DMS 273 (cell line): ENCODE data around the gene UGT2B17.
"Not testable (repeated sequence)": the region's sequence is repeated elsewhere in the genome, so short reads cannot be mapped to it uniquely, and the experiment has no call there.

Experiments
- DNase-seq: peaks from one replicate; lab custom pipeline; 2025; ENCODE audit not compliant: unreplicated experiment; lab: John Stamatoyannopoulos, UW

The UGT2B17 gene

DNA sequence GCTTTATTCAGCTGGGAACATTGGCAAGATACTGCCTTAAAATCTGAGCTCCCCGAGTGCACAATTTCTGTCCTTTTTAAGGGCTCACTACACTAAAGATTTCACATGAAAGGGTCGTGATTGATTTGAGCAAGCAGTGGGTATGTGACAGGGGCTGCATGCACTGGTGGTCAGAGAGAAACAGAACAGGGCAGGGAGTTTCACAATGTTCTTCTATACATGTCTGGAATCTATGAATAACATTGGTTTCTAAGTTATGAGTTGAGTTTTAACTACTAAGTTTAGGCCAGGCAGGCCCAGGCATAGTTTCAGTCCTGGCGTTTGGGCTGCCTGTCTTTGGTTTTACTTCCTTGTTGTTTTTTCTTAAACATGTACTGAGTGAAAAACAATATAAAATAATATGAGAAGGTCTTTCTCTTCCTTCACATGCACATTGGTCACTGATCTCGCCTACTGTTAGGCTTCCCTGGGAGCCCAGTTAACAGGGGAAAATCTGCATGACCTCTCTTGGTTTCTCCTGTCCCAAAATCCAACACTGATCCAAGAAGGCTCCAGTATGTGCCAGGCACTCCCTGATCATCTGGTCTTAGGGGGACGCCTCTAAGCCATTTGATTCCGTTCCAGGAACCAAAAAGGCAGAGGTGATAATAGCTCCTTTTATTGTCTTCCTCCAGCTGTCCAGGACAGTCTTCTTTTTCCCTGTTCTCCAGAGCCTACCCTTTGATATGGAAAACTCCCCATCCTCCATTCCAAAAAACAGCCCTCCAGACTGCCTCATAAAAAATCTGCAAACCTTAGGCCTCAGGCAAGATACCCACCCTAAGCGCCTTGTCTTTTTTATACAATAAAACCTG, at the start of gene UGT2B17:
Gene UGT2B17 (minus strand): TSS at position 51 of the 854 bp plus-strand sequence. CDS start 7,838 bp downstream, outside the sequence.
- no peak for DNase-seq

DNA sequence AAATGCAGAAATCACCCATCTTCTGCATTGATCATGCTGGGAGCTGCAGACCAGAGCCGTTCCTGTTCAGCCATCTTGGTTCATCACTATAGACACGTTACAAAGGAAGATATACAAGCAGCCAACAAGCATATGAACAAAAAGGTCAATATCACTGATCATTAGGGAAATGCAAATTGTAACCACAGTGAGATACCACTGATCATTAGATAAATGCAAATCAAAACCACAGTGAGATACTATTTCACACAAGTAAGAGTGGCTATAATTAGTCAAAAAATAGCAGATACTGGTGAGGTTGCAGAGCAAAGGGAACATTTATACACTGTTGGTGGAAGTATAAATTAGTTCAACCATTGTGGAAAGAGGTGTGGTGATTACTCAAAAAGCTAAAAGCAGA, 46.6 kb upstream of the UGT2B17 start:
- DNase-seq = not testable (repeated sequence)

DNA sequence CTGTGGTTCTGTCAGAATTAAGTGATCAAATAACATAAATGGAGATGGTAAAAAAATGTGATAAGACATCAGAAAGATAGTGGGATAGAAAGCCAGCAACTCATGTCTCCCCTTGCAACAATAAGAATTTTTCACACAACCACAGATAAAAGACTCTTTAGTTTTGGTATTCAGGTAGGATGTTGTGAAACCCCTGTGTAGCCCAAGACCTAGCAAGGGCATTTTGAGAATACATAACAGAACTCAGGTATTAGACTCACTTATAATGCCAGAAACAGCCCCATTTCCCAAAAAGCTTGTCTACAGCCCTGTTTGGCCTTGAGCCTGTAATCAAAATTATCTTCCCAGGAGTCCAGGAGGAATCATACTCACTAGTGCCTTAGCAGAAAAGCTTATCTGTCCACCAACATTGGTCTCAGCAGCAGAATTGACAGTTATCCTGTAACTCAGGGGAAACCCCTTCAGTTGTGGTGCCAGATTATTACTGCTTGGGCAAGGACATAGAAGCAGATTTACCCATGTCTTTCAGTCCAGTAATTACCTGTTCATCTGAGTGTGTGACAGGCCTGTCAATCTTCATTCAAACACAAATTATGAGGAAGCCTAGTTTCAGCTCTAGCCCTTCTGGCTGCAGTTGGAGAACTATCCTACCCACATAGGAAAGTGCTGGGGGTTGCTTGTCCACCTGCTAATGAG, 41.0 kb upstream of the UGT2B17 start:
- DNase-seq = no peak

DNA sequence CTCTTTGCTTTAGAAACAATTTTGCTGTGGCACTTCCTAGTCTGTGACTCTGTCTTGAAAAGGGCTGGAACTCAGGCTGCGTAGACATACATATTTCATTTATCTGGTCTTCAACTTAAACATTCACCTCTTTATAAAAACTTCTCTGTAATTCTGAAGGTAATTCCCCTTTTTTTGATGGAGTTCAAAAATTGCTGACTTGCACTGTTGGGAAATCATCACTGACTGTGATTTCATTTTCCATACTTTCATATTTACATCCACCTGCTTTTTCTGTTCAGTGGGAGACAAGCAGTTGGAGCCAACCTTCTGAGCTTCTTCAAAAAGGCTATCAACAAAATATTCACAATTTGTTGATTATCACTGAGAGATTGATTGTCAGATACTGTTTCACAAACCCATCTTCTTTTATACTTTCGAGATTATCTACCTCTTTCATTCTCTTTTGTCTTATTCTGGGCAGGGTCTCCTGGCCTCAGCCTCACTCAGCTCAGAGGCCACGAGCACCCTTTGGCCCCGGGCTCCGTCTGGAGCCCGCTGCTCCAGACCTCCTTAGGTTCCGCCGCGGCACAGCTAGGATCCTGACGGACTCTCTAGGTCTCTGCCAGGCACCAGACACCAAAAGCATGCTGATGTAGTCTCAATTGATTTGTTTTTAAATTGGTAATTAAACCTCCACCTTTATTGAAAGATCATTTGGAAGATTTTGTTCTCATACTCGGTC, 39.7 kb upstream of the UGT2B17 start:
- no peak for DNase-seq

DNA sequence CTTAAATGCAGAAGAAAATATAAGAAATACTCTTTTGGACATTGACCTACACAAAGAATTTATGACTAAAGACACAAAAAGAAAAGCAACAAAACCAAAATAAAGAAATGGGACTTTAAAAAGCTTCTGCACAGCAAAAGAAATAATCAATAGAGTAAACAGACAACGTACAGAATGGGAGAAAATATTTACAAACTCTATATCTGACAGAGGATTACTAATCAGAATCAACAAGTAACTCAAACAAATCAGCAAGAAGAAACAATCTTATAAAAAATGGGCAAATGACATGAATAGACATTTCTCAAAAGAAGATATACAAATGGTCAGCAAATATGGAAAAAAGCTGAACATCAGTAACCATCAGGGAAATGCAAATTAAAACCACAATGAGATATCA, 37.6 kb upstream of the UGT2B17 start:
- DNase-seq = no peak

DNA sequence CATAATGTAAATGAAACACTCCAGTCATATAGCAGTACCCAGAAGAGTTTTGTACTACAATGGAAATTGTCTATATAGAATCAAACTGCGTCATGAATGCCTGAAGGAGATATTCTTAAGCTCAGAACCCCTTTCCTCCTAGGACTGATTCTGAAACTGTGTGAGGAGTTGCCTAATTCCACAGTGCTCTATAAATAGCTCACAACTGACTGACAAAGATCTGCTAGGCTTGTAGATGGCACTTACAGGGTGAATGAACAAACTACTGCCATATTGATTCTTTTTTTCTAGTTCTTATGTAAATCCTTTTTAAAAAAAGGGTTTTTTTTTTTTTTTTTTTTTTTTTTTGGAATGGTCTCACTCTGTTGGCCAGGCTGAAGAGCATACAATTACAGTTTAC, 30.1 kb upstream of the UGT2B17 start:
- DNase-seq = no peak

DNA sequence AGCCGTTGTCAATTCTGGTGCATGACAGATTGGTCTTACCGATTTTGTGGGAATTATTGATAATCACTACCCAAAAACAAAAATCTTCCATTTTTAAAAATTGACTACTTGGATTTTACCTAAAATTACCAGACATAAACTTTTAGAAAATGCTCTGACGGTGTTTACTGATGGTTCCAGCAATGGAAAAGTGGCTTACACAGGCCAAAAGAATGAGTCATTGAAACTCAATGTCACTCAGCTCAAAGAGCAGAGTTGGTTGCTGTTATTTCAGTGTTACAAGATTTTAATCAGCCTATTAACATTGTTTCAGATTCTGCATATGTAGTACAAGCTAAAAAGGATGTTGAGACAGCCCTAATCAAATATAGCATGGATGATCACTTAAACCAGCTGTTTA, 23.0 kb upstream of the UGT2B17 start:
- peak; percentile 9 for DNase-seq

DNA sequence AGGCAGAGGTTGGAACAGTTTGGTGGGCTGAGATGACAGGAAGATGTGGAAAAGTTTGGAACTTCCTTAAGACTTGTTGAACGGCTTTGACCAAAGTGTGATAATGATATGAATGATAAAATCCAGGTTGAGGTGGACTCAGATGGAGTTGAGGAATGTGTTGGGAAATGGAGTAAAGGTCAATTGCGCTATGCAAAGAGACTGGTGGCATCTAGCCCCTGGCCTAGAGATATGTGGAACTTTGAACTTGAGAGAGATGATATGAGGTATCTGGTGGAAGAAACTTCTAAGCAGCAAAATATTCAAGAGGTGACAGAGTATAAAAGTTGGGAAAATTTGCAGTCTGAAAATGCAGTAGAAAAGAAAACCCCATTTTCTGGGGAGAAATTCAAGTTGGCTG, 21.4 kb upstream of the UGT2B17 start:
- DNase-seq = no peak

DNA sequence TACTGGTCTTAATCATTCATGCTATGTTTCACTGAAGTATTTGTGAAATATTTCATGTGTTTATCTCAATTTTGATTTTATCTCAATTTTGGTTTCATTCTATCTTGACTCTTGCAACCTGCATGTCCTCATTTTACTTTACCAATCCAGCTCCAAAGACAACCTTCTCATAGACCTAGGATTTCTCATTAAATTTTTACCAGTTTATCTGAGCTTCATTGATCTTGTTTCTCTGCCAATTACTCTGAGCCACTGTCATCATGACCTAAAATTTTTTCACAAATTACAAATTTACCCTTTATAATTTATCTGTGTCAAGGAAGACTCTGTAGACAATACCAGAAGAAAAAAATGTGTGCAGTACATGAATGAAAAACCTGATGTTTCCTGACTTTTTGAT, 18.6 kb upstream of the UGT2B17 start:
- DNase-seq = no peak

DNA sequence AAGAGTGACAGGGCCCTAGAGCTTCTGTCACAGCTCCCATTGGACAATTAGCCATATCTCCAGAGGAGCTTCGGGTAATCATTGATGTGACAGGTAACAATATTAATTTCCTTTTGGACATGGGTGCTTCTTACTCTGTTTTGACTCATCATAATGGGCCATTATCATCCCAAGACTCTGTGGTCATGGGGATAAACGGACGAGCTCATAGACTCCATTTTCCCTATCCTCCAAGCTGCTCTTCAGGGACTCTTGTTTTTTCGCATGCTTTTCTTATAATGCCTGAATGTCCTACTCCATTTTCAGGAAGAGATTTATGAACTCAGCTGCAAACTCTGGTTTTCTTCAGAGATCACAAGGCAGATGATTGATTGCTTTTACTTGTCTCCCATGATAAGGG, 17.0 kb upstream of the UGT2B17 start:
- no peak for DNase-seq

DNA sequence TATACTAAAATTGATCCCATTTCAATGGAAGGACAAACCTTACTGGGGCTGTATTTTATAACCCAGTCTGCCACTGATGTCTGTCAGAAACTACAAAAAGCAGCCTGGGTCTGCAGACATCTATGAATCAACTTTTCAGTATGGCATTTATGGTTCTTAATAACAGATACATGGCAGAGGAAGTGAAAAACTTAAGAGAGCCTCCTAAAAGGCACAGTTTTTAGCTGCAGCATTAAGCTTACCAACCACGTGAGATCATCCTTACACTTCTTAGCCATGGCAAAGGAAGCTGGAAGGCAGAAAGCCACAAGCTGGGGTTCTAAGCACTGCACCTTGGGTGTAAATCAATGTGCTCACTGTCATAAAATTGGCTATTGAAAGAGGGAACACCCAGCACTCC, 16.6 kb upstream of the UGT2B17 start:
- no peak for DNase-seq

DNA sequence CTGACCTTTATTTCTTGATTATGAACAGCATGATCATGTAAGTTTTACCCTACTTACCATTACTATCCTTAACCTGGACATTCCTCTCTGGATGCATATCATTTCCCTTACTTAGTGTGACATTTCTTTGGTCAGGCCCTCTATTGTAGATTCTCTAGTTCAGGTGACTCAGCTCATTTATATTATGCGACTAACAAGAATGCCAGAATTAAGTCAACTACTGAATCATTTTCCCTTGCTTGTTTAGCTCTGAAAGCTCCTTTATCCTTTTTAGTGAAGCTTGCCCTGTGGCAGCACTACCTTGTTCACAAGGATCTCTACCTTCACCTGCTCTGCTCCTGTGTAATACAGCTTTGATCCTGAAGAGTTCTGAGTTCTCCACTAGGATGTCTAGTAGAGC, 15.1 kb upstream of the UGT2B17 start:
- no peak for DNase-seq

DNA sequence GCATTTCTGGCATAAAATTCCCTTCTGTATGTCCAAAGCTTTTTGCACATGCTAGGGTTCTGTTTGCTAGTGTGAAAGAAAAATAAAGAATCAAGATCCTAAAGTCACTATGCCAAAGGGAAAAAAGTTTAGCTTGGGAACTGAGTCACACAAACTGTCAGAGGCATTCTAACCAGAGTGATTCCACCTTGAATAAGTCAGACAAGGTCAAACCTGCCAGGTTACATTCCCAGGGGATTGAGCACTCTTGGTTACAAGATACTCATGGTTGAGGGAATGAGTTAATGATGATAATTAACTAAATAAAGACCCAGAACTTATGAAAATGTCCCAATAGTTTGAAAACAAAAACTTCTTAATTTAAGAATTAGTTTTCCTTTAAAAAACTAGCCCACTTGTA, 13.7 kb upstream of the UGT2B17 start:
- peak; percentile 5 for DNase-seq

DNA sequence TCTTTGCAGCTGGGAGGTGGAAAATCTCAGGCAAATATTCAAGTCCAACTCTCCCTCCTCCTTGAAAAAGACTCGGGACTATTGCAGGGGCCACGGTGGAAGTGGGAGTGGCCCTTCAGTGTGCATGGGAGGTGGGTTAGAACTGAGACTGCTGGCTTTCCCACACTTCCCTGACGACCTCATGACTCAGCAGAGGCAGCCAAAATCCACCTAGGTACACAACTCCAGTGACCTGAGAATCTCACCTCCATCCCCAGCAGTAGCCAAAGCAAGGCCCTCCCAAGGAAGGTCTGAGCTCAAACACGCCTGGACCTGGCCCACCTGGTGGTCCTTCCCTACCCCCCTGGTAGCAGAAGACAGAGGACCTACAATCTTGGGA, 6.2 kb upstream of the UGT2B17 start:
- no peak for DNase-seq

DNA sequence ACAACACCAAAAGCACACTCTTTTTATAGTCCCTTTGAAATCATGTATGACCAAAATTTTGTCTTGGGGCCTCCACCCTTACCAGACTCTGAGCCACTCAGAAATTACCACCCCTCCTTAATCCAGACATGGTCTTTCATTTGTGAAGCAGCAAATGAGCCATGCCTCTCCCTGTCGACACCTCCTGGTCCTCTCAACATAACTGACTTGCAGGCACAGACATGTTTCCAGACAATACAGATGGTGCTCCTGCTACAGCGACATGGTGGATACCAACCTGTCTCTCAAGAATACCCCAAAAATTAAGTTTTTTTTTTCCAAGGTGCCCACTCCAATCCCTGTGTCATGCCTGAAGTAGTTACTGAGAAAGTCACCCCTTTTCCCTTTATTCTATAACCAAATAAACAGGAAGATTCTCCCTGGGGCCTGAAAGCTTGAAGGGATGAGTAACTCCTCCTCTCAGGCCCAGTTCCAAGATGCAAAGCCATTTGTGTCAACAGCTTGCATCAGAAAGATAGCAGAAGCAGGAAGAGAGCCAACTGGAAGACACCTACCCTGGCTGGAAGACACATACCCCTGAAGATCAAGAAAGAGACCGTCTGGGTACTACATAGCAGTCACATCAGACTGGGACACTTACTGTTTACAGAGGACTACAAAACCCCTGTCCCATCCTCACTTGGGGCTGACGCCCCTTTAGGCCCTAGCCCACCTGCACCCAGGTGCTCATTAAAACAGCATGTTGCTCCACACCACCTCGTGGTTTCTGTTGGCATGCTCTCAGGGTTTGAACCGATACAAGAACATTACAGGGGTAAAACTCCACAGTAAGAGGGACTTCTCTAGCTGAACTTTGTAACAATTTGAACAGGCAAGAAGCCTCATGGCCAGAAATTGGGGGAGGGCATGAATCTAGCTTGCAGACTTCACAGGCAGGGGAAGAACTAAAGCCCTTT, 5.5 kb upstream of the UGT2B17 start:
- DNase-seq = peak; percentile 51

DNA sequence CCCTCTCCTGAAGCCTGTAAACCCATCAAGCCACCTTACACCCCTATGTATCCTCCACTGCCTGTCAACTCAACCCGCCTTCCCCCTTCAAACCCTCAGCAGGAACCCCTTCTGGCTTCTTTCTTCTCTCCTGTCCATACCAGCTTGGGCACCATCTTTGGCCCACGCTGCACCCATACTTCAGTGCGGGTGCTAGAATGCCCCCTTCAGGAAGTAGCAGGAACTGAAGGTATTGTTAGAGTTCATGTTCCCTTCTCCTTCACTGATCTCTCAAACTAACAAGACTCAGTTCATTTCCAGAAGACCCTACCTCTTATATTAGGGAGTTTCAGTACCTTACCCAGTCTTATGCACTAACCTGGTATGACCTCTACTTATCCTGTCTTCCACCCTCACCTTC, 1.5 kb upstream of the UGT2B17 start:
- DNase-seq = no peak

DNA sequence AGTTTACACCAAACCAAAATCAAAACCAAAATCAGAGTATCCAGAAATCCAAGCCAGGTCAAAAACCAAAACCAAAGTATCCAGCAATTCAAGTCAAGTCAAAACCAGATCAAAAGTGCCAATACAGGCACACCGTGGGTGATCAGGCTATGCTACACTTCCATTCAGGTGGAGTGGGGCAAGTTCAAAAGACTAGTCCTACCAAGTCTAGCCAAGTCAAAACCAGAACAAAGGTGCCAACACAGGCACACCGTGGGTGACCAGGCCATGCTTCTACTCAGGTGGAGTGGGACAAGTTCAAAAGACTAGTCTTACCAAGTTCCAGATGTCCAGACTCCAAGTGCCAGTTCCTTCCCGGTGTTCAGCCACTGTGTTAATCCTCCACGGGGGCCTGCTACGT, 486 bp downstream of the UGT2B17 start:
- not testable (repeated sequence) for DNase-seq

DNA sequence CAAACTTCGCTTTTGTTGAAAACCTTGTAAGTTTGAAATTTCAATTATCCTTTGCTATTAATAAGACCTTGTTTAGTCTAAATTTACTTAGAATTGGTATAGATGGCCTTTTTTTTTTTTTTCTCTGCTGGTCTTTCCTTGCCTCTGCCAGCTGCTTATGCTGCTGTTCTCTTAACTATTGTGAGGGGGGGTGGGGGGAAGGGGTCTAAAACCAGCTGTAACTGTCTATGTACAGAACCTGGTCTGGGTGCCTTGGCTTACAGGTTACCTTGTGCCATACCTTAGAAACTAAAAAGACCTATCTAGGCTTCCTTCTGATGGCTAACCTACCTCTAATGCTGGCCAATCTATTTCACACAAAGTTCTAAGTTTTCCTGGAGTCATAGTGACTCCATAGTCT, 1.0 kb downstream of the UGT2B17 start:
- DNase-seq = no peak

DNA sequence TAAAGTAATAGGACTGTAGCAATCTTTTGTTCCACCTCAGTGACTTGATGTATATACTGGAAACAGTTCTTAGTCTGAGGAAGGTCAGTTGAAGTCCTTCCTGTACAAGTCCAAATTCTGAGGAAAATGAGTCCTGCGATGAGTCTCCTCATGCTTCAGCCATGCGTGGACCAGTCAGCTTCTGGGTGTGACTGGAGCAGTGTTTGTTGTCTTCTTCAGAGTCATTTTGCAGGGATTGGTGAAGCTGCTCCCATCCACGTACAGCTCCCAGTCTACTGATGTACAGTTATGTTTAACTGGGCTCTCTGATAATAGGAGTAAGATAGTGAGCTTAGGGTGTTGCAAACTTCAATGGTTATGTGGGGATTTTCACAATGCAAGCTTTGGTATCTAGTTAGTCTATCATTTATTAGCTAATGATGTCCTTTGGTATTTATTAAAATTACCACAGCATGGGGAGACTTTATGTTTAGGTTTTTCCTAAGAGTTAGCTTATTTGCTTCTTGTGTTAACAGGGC, 3.4 kb downstream of the UGT2B17 start:
- no peak for DNase-seq

DNA sequence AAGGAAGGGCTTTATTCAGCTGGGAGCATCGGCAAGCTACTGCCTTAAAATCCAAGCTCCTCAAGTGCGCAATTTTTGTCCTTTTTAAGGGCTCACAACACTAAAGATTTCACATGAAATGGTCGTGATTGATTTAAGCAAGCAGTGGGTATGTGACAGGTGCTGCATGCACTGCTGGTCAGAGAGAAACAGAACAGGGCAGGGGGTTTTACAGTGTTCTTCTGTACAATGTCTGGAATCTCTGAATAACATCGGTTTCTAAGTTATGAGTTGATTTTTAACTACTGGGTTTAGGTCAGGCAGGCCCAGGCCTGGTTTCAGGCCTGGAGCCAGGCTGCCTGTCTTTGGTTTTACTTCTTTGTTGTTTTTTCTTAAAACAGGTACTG, 6.0 kb downstream of the UGT2B17 start:
- no peak for DNase-seq
